Heart left ventricle (tissue), 16 donors: ENCODE results near the gene KIF5C. TPM values are rescaled to one million over a fixed set of nuclear protein-coding genes. Genes with fewer than 3 reads are reported as not detected.

Source experiments
- ATAC-seq, 4 donors: fragments of 200-7000 bp; cut with Tn5 transposase; one replicate each; pipeline ENCODE4 v1.9.1; 2020 to 2022; ENCODE audit warnings: moderate library complexity in 4 of 4, mild to moderate bottlenecking in 3 of 4, moderate number of reproducible peaks in 1 of 4
- DNase-seq, 5 donors: peaks; one replicate each; pipeline ENCODE4 v3.0.0-alpha.2; 2020
- H3K27ac ChIP-seq, 12 donors: fragments of 200-600 bp; sonication (generic) in 4 of 12; one replicate each; pipeline versions ENCODE4 v1.5.0 to v1.8.0; 2016 to 2022; ENCODE audit warnings: mild to moderate bottlenecking in 2 of 12
- H3K27me3 ChIP-seq, 9 donors: fragments of 200-600 bp; sonication (generic) in 2 of 9; one replicate each; pipeline versions ENCODE4 v1.5.1 to v1.8.0; 2016 to 2022; ENCODE audit warnings: mild to moderate bottlenecking in 3 of 9
- H3K36me3 ChIP-seq, 9 donors: fragments of 200-600 bp; sonication (generic) in 2 of 9; one replicate each; pipeline versions ENCODE4 v1.5.0 to v1.8.0; 2018 to 2022; ENCODE audit warnings: mild to moderate bottlenecking in 2 of 9
- H3K4me1 ChIP-seq, 12 donors: fragments of 200-600 bp; sonication (generic) in 4 of 12; one replicate each; pipeline versions ENCODE4 v1.5.0 to v1.8.0; 2016 to 2022; ENCODE audit warnings: mild to moderate bottlenecking in 3 of 12
- H3K4me3 ChIP-seq, 12 donors: fragments of 200-600 bp; sonication (generic) in 4 of 12; one replicate each; pipeline versions ENCODE4 v1.5.0 to v1.8.0; 2017 to 2022; ENCODE audit warnings: mild to moderate bottlenecking in 9 of 12, moderate library complexity in 4 of 12
- H3K9me3 ChIP-seq, 12 donors: fragments of 200-600 bp; sonication (generic) in 4 of 12; one replicate each; pipeline versions ENCODE4 v1.5.0 to v1.8.0; 2016 to 2022; ENCODE audit warnings: mild to moderate bottlenecking in 1 of 12
- POLR2A ChIP-seq, 2 donors: fragments of 450-650 bp; IDR thresholded peaks; one replicate each; pipeline ENCODE4 v1.6.1; 2017; ENCODE audit warnings: antibody characterized with exemption in 2 of 2, mild to moderate bottlenecking in 2 of 2, moderate library complexity in 2 of 2
- WGBS, 4 donors: extraction: QIAGEN DNeasy Blood & Tissue Kit in 2 of 4; methylation state at CpG; one replicate each; pipeline versions ENCODE4 v1.1.5 to v1.1.7; 2013 to 2018; 5-methylcytosine and 5-hydroxymethylcytosine counted together
- intact Hi-C, 10 donors: fragments of 100-400 bp; cut with DNase I; formaldehyde crosslinking; loops; one replicate each; pipeline versions ENCODE4 v1.11.1 to v1.14.2; 2022
- polyA plus RNA-seq, 2 donors: library from polyadenylated mRNA; stranded (reverse); fragments of 200-250 nt; gene quantifications; one replicate each; pipeline ENCODE4 v1.2.3, GENCODE V29; 2013
- total RNA-seq, 9 donors: library from RNA; depleted of rRNA in 2 of 9; stranded (reverse); fragments of >200 nt in 2 of 9; fragmentation: NEBNext Ultra II Directional in 3 of 9; extraction: Animal tissue kit (Norgen Biotek cat#: 25700) in 3 of 9; gene quantifications; one replicate each; pipeline versions ENCODE4 v1.1.0 to v1.2.4, GENCODE V29; 2016 to 2023
- TF ChIP-seq, protein P1 (sequence below), 12 donors: fragments of 200-600 bp; sonication (generic) in 4 of 12; IDR thresholded peaks; one replicate each; pipeline versions ENCODE4 v1.5.0 to v1.8.0; 2018 to 2022; ENCODE audit warnings: antibody characterized with exemption in 12 of 12, mild to moderate bottlenecking in 5 of 12
- donor health status: ischemic (EF 13 %, LVEDD 7.1; RV severe dilation, severe dysfunction).
- donor health status: healthy with polysubstance abuse.
- donor health status: DM: no; HTN: yes; CAD: no.
- donor health status: DM: no; HTN: no; CAD: no.
- donor health status: ischemic (EF 25% LVEDD 6.9; RV normal size, moderate dysfunction).
- donor health status: ischemic (EF 25% LVEDD 5.7; RV mildly dilated, moderate dysfunction).
- donor health status: healthy.
- donor health status: DM: yes; HTN: yes; CAD: no.
- donor health status: ischemic (EF 35%, LVEDD 5.7; RV mildly dilated, moderate dysfunction).
- donor health status: nonischemic (EF 11% LVEDD 7.7; RV severe dilation, severe dysfunction).
- donor health status: DM: yes; HTN: yes; CAD: no.
- donor health status: PGD.
- donor health status: ischemic (EF 29% LVEDD 5.4; RV normal size, mild dysfunction).
- donor health status: nonischemic (EF 23%, LVEDD 6.1; RV moderate dilation, normal function).

The KIF5C gene
- total and polyA plus RNA-seq, 11 donors: 0.22 to 1.4 (median 0.48) TPM

DNA sequence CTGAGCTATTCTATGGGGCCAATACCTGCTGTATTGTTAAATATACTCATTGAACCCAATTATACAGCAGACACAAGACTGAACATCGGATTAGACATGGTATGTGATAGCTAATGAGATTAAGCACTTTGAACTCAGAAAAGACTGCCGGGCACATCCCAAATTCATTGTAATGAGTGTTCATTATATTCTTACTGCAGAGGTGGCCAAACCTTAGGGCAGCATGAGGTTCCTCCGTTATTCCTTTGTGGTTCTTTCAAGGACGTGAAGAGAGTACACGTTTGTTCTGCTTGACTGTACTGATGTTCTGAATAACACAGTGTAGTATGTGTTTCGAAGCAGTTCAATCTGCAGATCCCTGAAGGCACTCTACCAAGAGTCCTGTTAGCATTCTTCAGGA, 78.4 kb downstream of the KIF5C start:
- intact Hi-C loops: no loop called here
- no peak for ATAC-seq
- Histone ChIP-seq H3K27me3 (no peaks in the 10 kb centered on the region), H3K4me3 (no peak overlapping the region), H3K9me3 (no peaks in the 10 kb centered on the region), H3K27ac (no peak overlapping the region), H3K36me3 (no peaks in the 10 kb centered on the region), H3K4me1 (no peaks in the 10 kb centered on the region)
- no peak for DNase-seq
- no peak for TF ChIP-seq POLR2A (IDR thresholded peaks at IDR 0.05)
- TF ChIP-seq, protein P1, sequence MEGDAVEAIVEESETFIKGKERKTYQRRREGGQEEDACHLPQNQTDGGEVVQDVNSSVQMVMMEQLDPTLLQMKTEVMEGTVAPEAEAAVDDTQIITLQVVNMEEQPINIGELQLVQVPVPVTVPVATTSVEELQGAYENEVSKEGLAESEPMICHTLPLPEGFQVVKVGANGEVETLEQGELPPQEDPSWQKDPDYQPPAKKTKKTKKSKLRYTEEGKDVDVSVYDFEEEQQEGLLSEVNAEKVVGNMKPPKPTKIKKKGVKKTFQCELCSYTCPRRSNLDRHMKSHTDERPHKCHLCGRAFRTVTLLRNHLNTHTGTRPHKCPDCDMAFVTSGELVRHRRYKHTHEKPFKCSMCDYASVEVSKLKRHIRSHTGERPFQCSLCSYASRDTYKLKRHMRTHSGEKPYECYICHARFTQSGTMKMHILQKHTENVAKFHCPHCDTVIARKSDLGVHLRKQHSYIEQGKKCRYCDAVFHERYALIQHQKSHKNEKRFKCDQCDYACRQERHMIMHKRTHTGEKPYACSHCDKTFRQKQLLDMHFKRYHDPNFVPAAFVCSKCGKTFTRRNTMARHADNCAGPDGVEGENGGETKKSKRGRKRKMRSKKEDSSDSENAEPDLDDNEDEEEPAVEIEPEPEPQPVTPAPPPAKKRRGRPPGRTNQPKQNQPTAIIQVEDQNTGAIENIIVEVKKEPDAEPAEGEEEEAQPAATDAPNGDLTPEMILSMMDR (IDR thresholded peaks at IDR 0.05): no peak
- WGBS, 4 donors: 90 to 93% (median 93%) methylated on average over 6 of the region's 6 CpGs

DNA sequence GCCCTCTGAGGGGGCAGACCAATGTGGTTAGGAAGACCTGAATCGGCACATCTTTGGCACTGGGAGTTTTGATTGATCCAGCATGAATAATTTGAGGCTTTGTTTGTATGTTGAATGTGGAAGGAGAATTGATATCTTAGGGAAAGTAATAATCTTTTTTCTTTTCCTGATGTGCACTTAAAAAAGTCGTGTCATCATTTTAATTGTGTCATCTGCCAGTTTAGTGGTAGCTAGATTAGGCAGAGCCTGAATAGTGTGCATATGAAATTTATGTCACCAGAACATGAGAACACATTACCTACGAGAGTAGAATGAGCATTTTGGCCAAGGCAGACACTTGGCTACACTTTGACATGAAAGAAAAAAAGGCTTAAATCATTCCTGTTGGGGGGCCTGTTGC, 79.5 kb downstream of the KIF5C start:
- Histone ChIP-seq H3K27ac (no peak overlapping the region), H3K9me3 (no peaks in the 10 kb centered on the region), H3K4me1 (no peaks in the 10 kb centered on the region), H3K4me3 (no peak overlapping the region), H3K36me3 (no peaks in the 10 kb centered on the region), H3K27me3 (no peaks in the 10 kb centered on the region)
- no peak for TF ChIP-seq POLR2A (IDR thresholded peaks at IDR 0.05)
- TF ChIP-seq, protein P1 (IDR thresholded peaks at IDR 0.05): no peak
- no peak for DNase-seq
- intact Hi-C loops: no loop called here
- no peak for ATAC-seq
- 46 to 77% (median 69%) methylated on average over 3 of the region's 3 CpGs for WGBS, 4 donors

DNA sequence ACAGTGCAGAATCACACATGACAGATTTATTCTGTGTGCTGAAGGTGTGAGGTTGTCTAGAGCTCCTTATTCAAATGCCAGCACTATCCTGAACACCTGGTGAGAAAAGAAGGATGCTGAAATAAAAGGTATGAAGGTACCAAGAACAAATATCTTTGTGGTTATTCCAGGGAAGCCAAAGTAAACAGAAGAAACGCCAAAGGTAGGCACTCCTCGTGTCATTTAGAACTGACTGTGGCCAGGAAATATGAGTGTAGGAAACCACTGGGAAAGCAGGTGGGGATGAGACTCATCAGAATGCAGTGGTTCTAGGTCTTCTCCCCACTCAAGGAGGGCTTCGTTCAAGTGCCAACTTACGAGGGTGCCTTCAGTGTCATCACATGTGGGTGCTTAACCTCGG, 80.8 kb downstream of the KIF5C start:
- WGBS, 4 donors: 76 to 85% (median 82%) methylated on average over 5 of the region's 5 CpGs
- intact Hi-C loops: no loop called here
- no peak for ATAC-seq

DNA sequence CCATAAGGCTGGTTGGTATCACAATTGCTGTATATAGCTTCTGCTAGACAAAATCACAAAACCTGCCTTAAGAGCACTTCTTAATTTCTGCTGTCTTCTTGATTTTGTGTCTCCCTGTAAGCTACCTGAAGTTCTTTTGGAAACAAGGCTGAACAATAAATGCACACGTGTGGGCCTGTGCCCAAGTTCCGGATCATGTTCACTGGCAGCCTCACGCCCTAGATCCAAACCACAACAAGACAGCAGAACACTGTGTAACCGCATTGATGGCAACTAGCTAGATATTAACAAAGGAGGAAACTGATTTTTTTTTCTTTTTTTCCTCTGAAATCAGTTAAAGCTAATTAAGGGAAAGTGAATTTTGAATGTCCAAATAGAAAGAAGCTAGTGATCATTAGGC, 82.0 kb downstream of the KIF5C start:
- no peaks in the 10 kb centered on the region for H3K36me3 ChIP-seq
- intact Hi-C loops: no loop called here
- ATAC-seq (no peak), DNase-seq (no peak)
- WGBS, 4 donors: 87 to 93% (median 90%) methylated on average over 4 of the region's 4 CpGs
- H3K27ac ChIP-seq: no peak overlapping the region
- no peak overlapping the region for H3K4me3 ChIP-seq
- TF ChIP-seq, protein P1 (IDR thresholded peaks at IDR 0.05): no peak
- no peak for TF ChIP-seq POLR2A (IDR thresholded peaks at IDR 0.05)
- H3K27me3 ChIP-seq: no peaks in the 10 kb centered on the region
- no peaks in the 10 kb centered on the region for H3K4me1 ChIP-seq
- H3K9me3 ChIP-seq: no peaks in the 10 kb centered on the region

More for the DNA sequence above, 80.8 kb downstream of the KIF5C start:
- no peaks in the 10 kb centered on the region for H3K27me3 ChIP-seq
- no peak overlapping the region for H3K27ac ChIP-seq
- H3K4me3 ChIP-seq: no peak overlapping the region
- no peaks in the 10 kb centered on the region for H3K36me3 ChIP-seq
- H3K9me3 ChIP-seq: no peaks in the 10 kb centered on the region
- no peak for DNase-seq
- H3K4me1 ChIP-seq: no peaks in the 10 kb centered on the region
- TF ChIP-seq, protein P1 (IDR thresholded peaks at IDR 0.05): no peak
